ENCODE measurements around the gene ARL17B.
"Not testable (repeated sequence)": the region's sequence is repeated elsewhere in the genome, so short reads cannot be mapped to it uniquely, and the experiment has no call there.

The ARL17B gene

DNA sequence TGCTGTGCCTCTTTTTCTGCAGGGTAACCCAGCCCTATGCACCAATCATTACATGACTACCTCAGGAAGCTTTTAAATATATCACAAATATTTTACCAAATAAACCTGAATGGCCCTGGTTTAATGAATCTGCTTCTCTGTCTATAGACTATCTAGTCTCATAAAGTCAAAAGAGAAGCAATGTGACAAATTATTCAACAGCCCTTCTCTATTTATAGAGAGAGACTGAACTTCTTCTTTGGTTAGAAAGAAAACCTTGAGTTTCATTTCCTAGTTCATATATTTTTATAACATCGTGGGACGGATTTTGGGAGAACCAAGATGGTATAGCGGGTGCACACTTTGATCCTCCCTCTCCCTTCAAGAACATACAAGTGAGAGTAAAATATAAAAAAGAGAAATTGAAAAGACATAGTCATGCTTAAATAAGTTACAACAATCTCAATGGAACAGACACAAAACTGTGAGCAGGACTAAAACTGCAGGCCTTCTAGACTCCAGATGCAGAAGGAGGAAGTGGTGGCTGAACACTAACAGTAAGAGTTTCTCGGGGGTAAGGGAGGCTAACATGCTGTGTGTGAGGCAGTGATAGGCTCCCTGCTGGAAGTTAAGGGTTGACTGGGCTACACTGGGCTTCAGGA lies 70.5 kb downstream of the ARL17B start:
- DNase-seq (ENCODE audit: low read depth in 1 of 2, low spot score in 1 of 2), result not testable (repeated sequence)

DNA sequence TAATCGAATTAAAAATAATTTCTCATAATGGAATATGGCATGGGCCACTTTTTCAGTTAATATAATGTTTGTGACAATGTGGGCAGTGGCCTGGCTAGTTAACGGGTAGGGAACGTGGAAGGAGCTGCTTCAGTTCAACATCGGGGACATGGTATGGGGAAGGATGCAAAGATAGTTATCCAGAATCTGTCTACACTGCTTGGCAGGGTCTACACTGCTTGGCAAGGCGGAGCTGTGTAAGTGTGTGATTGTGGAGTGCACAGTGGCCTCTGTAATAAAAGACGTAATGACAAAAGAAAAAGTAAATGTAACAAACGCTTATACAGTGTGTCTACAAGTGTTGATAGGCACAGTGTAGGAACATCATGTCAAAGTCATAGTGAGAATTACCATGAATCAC lies 74.0 kb downstream of the ARL17B start:
- DNase-seq (ENCODE audit: low read depth in 1 of 2, low spot score in 1 of 2), result not testable (repeated sequence)

DNA sequence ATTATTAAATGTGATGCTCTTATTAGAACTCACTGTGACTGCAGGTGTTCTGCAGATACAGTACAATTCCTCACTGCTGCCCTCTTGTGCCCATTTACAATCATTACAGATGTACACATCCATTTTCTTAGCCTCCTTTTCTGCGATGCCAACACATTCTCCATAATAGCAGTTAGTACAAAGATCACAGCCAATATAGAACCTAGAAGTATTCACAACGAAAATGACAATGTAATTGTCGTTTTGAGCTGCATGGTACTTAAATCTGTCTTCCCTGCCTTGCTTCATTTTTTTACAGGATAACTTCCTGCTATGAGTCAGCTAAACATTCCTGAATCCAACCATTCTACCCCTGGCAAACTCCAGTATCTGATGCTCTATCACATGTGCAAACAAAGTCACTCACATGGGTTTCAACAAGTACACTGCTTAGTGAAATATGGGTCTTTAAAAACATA lies 74.8 kb downstream of the ARL17B start:
- DNase-seq (ENCODE audit: low read depth in 1 of 2, low spot score in 1 of 2), result peak in 1 of 2 donors; percentile 33

DNA sequence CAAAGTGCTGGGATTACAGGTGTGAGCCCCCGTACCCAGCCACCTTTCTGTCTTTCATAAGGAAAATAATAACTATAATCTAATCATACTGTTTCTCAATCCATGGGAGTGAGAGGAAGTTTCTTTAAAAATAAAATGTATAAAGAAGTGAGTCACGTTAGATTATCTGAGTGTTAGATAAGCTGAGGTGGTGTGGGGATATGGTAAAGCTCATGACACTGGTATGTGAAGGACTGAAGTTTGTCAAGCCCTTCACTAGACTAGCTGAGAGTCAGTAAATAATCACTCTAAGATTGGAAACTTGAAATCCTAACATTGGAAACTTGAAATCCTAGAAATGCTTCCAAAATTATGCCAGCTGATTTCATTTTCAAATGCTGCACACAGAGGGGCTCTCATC lies 76.1 kb downstream of the ARL17B start:
- DNase-seq (ENCODE audit: low read depth in 1 of 2, low spot score in 1 of 2), result not testable (repeated sequence)

DNA sequence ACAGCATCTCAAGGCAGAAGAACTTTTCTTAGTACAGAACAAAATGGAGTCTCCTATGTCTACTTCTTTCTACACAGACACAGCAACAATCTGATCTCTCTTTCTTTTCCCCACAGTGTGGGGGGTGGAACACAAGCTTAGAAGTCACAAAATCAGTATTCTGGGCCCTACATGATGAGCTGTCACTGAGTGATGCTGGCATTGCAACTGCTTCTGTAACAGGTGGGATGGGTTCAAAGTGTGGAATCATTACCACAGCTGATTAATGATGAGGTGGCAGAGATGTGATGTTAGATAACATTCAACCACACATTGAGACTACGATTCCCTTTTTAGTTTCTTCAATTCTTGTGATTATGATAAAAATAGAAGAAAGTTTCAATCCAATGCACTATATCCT lies 77.1 kb downstream of the ARL17B start:
- not testable (repeated sequence) for DNase-seq (ENCODE audit: low read depth in 1 of 2, low spot score in 1 of 2)

DNA sequence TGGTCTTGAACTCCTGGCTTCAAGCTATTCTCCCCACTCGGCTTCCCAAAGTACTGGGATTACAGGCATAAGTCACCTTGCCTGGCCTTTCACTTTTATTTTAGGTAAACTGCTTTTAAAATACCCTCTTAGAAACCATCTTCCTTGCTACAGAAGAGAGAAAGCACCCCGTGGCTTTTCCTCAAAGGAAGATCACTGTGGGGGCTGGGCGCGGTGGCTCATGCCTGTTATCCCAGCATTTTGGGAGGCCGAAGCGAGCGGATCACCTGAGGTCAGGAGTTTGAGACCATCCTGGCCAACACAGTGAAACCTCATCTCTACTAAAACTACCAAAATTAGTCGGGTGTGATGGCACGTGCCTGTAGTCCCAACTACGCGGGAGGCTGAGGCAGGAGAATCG lies 78.9 kb downstream of the ARL17B start:
- not testable (repeated sequence) for DNase-seq (ENCODE audit: low read depth in 1 of 2, low spot score in 1 of 2)

DNA sequence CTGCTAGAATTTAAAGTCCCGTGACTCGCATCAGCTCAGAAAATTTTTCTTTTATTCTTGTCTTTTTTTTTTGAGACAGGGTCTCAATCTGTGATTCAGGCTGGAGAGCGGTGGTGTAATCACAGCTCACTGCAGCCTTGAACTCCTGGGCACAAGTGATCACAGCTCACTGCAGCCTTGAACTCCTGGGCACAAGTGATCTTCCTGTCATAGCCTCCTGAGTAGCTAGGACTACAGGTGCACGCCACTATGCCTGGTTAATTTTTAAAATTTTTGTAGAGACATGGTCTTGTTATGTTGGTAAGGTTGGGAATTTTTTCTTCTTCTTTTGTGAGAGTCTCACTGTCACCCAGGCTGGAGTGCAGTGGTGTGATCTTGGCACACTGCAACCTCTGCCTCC lies 80.2 kb downstream of the ARL17B start:
- DNase-seq (ENCODE audit: low read depth in 1 of 2, low spot score in 1 of 2), result not testable (repeated sequence)

DNA sequence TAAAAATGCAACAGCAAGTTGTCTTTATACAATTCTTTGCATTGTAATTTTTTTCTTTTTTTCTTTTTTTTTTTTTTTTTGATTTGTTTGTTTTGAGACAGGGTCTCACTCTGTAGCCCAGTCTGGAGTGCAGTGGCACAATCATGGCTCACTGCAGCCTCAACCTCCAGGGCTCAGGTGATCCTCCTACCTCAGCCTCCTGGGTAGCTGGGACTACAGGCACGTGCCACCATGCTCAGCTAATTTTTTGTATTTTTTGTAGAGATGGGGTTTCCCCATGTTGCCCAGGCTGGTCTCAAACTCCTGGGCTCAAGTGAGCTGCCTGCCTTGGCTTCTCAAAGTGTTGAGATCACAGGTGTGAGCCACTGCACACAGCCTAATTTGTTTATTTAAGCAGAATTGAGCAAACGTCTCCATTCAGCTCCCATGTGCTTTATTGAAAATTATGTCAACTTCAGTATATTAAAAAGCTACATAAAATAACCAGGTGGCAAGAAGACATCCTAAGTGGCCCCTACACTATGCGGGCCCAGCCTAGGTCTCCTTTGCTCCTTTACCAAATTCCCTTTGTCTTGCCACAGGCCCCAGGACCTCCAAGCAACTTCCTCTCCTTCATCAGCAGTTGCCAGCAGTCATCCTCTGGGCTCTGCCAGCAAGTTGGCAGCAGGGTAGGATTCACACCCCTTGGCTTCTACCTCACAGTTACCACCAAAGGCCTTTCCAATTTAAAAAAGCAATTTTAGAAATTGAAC lies 84.7 kb downstream of the ARL17B start:
- DNase-seq (ENCODE audit: low read depth in 1 of 2, low spot score in 1 of 2), result not testable (repeated sequence)

DNA sequence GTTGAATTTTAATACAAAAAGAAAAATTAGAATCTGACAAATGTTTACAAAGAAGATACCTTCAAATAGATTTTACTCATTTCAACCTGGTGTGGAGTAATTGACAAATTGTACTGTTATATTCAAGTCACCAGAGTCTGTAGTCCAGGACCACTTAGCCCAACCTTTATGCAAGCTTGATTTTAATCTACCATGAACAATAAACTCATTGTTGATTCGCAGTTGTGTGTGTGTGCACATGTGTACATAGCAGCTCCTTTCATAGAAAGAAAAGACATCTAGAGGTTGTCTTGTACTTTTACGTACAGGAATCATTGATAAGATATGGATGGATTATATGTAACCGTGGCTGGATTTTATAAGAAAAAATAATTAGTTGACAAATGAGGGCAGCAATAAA lies 87.3 kb downstream of the ARL17B start:
- no peak for DNase-seq (ENCODE audit: low read depth in 1 of 2, low spot score in 1 of 2)

DNA sequence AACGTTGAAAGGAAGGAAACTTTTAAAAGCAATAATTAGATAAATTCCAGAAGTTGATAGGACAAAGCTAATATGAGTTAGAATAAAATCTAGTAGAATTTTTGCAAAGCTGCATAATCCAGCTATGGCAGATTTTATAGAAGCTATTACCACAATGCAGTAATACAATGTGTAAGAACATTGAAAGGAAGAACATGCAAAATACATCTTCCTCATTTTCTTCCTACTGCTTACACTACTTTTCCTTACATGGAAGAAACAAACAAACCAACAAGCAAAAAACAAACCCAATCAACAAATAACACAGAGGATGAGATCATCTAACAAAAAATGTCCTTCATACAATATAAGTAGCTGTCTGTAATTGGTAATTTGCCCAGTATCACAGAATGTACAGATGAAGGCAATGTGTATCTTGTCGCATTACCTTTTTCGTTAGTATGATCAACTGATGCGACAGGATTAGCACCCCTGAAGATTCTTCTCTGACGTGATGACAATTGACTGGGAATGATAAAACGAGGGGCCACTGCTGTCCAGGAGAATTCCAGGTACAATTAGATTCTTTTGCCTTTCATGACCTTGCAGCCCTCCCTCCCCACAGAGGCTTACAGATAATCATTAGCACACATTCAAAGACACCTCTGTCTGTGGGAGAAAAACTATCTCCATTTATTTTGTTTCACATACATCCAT lies 87.9 kb downstream of the ARL17B start:
- DNase-seq (ENCODE audit: low read depth in 1 of 2, low spot score in 1 of 2), result no peak

DNA sequence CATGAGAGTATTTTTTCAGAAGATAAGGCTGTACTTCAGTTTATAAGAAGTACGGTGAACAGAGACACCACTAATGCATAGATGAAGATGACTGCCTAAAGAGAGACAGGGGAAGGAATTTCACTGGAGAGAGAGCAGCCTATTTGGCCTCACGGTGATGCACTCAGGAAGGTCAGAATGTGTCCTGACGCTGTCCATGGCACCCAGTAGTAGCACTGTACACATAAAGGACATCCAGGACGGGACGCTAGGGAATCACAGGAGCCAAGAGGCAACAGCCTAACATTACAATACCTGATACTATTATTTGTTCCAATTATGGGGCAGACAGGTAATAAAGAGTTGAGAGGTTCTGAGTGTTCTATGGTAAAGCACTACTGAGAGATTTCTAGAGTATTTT lies 91.5 kb downstream of the ARL17B start:
- DNase-seq (ENCODE audit: low read depth in 1 of 2, low spot score in 1 of 2), result no peak

DNA sequence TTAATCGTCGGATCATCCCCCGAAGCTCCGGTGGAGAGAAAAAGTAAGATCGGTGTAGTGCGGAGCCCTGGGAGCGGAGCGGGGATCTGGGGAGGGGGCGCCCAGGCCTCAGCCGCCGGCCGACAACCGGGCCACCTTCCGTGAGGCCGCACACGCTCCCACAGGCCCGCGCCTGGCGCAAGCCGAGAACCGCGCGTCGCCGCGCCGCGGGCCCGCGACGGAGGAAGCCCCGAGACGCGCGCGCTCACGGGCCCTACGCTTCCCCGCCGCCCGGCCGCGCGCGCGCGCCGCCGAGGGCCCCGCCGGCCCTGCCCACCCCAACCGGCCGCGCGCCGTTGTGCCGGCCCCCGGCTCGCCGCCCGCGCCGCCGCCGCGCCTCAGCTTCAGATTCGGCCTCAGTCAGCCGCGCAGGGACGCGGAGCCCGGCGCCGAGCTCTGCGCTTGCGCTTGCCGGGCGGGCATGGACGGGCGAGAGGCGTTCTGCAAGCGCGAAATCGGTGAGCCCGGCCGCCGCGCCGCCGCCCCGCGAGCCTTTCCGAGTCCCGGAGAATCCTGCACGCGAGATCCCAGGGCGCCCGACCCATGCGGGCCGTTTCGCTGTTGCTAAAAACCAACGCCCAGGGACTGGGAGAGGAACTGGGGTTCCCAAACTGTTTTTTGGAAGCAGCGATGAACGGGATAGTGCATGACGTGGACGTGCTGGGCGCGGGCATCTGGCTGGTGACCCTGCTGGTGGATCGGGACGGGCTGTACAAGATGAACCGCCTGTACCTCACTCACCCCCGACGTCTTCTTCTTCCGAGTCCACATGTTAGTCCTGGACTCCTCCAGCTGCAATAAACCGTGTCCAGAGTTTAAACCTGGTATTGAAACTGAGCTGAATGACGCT lies 94.7 kb downstream of the ARL17B start:
- peak; percentile 75 to 83 for DNase-seq (ENCODE audit: low read depth in 1 of 2, low spot score in 1 of 2)

DNA sequence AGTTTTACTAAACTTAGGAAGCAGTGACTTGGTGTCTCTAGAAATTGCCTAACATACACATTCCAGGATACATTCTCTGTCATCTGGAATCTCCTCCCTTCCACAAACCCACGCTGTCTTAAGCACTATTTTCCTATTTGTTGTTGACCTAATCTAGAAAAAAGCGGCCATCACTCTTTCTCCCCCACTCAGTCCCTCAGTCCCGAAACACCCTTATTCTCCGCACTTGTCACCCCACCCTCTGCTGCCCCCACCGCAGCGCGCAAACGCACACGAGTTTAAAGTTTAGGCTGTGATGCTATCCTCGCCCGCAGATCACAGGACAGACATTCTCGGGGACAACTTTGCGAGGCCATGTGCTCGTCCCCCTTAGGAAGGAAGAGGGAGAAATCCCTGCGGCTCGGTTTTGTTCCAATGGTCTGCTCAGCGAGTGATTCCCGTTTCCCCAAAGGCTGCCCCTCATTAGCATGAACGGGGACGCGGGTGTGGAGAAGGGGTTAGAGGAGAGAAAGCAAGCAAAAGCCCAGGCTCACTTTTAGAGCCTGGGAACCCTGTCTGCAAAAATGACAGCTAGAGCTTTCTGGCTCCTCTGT lies 95.4 kb downstream of the ARL17B start:
- not testable (repeated sequence) for DNase-seq (ENCODE audit: low read depth in 1 of 2, low spot score in 1 of 2)

DNA sequence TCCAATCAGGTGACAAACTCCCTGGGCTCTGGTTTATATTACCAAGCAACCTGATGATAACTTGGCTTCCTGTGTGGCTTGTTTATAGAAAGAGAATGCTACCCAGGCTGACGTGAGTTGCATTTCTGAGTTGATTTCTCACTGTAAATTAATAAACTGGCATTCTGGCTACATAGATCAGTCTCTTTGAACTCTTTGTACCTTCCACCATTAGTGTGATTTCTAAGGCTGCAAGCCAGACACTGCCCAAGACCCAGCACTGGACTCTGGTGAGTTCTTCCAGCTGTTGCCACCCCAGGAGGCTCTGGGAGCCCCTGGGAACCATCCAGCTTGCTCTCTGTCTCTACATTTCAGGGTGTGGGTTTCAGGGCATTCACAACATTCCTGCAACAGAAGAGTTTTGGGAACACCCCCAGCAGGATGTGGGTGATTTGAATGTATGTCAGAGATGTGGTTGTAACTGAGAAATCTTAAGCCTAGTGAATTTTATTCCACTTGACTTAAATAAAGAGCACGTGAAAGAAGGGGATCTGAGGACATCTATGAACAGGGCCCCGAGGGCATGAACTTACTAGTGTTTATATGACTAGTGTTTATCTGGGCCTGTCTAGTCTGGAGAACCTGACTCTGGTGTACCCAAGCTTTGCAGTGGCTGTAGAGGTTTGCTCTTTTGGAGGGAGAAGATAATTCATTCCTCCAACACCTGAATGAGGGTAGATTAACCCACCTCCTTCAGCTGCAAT lies 96.9 kb downstream of the ARL17B start:
- no peak for DNase-seq (ENCODE audit: low read depth in 1 of 2, low spot score in 1 of 2)

DNA sequence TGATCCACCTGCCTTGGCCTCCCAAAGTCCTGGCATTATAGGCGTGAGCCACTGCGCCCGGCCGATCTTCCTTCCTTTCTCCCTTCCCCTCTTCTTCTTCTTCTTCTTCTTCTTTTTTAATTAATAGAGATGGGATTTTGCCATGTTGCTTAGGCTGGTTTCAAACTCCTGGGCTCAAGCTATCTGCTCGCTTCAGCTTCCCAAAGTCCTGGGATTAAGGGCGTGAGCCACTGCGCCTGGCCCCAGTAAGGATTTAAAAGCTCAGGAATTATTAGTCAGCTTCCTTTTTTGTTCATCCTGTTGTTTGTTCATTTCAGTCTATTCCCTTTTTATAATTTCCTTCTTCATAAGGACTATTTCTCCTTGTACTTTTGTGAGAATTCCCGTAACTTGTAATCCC lies 99.3 kb downstream of the ARL17B start:
- DNase-seq (ENCODE audit: low read depth in 1 of 2, low spot score in 1 of 2), result no peak

DNA sequence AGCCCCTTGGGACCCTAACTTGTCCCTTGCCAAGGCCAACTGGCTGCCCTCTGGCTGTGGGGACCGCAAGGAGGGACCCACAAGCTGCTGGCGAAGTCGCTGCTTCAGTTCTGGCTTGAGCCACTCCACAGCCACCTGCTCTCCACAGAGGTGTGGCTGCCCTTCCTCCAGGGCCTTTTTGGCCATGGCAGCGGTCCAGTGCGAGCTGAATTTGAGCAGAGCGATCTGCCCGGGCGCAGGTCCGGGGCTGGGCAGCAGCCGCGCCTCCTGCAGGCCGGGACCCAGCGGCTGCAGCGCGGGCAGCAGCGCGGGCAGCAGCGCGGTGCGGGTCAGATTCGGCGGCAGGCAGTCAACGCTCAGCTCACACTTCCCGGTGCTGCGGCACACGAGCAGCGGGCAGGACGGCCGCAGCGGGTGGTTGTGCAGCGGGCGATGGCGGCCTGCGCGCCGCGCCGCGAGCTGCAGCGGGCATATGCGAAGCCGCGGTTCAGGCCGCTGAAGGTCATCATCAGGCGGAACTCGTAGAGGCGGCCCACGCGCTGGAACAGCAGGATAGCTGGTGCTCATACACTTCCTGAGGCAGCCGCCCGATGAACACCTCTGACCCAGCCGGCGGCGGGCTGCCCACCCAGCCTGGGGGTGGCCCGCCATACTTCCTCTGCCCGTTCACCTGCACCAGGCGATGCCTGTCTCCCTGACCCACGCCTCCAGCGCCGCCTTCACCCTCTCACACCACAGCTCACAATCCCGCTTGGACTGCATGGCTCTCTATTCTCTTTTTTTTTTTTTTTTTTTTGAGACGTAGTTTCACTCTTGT lies 101.5 kb downstream of the ARL17B start:
- DNase-seq (ENCODE audit: low read depth in 1 of 2, low spot score in 1 of 2), result not testable (repeated sequence)

DNA sequence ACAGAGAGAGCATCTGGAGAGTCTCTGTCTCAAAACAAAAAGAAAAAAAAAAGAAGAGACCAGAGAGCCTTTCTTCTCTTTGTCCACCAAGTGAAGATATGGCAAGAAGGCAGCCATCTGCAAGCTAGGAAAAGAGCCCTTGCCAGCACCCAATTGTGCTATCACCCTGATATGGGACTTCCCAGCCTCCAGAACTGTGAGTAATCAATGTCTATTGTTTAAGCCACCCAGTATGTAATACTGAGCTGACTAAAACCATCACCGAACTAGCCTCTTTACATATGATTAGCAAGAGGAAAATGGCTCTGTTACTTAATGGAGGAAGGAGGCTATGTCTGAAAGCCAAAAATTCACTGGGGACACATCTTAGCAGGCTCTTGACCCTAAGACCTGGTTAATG lies 105.2 kb downstream of the ARL17B start:
- not testable (repeated sequence) for DNase-seq (ENCODE audit: low read depth in 1 of 2, low spot score in 1 of 2)

DNA sequence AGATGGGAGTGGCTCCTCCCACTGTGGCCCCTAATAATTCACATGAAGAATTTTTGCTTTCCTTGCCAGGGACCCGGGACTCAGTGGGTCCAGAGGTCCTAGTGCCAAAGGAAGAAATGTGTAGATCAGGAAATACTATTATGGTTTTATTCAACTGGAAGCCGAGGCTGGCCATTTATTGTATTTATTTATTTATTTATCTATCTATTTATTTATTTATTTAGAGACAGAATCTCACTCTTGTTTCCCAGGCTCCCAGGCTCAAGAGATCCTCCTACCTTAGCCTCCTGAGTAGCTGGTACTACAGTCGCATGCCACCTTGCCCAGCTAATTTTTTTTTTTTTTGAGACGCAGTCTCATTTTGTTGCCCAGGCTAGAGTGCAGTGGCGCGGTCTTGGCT lies 107.4 kb downstream of the ARL17B start:
- DNase-seq (ENCODE audit: low read depth in 1 of 2, low spot score in 1 of 2), result not testable (repeated sequence)

DNA sequence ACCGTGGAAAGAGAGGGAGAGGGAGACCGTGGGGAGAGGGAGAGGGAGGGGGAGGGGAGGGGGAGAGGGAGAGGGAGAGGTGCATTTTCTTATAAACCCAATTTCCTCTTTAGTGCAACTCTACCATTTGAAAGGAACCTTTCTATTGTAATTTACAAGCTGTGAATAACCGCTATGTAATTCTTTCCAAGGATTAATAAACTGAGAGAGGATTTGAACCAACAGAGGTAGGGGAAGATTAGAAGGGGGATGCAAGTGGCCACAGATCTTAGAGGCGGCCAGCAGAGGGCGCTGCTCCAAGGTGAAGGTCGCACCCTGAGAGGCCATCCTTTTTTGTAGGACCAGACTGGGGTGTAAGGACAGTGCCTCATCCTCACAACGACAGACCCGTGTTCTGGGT lies 107.8 kb downstream of the ARL17B start:
- DNase-seq (ENCODE audit: low read depth in 1 of 2, low spot score in 1 of 2), result peak; percentile 63 to 69

Data from stimulated activated CD4-positive, alpha-beta T cell treated with anti-CD3 and anti-CD28 coated beads, Interleukin-15, amount 100 ng/mL, for 1 hour (primary cell).